Lower leg skin (tissue), 3 donors: ENCODE measurements around the gene MAPK4.

Experiments used
- POLR2A ChIP-seq, 2 donors: fragments of 450-650 bp; IDR thresholded peaks; one replicate each; pipeline ENCODE4 v1.6.1; 2016 to 2017; ENCODE audit warnings: antibody characterized with exemption in 2 of 2, mild to moderate bottlenecking in 1 of 2, moderate library complexity in 1 of 2
- TF ChIP-seq, protein P1 (sequence below), 3 donors: fragments of 450-650 bp; IDR thresholded peaks; one replicate each; pipeline ENCODE4 v1.5.1; 2016; ENCODE audit warnings: antibody characterized with exemption in 3 of 3, mild to moderate bottlenecking in 3 of 3, moderate library complexity in 2 of 3

DNA sequence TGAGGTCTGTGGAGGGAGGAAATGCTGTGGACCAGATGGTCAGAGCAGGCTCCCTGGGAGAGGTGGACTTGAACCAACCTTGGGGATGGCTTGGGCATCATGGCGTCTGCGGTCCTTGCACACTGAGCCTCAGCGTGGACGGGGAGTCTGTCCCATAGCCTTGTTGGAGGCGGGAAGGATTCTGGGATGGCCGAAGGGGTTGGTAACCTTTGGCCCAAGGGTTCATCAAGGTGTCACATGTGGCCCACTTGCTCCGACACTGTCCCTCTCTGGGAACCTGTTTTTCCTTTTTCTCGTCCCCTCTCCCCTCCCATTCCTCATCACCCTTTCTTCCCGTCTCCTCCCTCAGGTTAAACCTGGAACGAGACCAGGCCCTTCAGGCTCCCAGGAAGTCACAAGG, 66.4 kb downstream of the MAPK4 start:
- TF ChIP-seq, protein P1, sequence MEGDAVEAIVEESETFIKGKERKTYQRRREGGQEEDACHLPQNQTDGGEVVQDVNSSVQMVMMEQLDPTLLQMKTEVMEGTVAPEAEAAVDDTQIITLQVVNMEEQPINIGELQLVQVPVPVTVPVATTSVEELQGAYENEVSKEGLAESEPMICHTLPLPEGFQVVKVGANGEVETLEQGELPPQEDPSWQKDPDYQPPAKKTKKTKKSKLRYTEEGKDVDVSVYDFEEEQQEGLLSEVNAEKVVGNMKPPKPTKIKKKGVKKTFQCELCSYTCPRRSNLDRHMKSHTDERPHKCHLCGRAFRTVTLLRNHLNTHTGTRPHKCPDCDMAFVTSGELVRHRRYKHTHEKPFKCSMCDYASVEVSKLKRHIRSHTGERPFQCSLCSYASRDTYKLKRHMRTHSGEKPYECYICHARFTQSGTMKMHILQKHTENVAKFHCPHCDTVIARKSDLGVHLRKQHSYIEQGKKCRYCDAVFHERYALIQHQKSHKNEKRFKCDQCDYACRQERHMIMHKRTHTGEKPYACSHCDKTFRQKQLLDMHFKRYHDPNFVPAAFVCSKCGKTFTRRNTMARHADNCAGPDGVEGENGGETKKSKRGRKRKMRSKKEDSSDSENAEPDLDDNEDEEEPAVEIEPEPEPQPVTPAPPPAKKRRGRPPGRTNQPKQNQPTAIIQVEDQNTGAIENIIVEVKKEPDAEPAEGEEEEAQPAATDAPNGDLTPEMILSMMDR (IDR thresholded peaks at IDR 0.05) = no peak
- no peak for TF ChIP-seq POLR2A (IDR thresholded peaks at IDR 0.05)
